ENCODE data around the gene UFC1.

UFC1 gene

GRCh38 chr1:161196111-161196510 lies 42.3 kb downstream of the UFC1 start:
- no peak for DNase-seq

- DNase-seq: peak; percentile 17 to 24
Observed at GRCh38 chr1:161196521-161197451, 43.0 kb downstream of the UFC1 start.

GRCh38 chr1:161197560-161198193 lies 43.9 kb downstream of the UFC1 start:
- no peak for DNase-seq

- DNase-seq: peak in 1 of 2 donors; percentile 68
Observed at GRCh38 chr1:161198194-161198896, 44.6 kb downstream of the UFC1 start.

GRCh38 chr1:161198897-161199431 lies 45.2 kb downstream of the UFC1 start, which contains the start of gene ADAMTS4:
TSS of gene ADAMTS4 (minus strand) at chr1:161199054. CDS start at chr1:161198627, 427 bp downstream.
- peak; percentile 83 to 87 for DNase-seq

- no peak for DNase-seq
Observed at GRCh38 chr1:161199506-161200139, 45.8 kb downstream of the UFC1 start.

GRCh38 chr1:161200421-161200991 lies 46.7 kb downstream of the UFC1 start:
- peak; percentile 81 to 91 for DNase-seq

GRCh38 chr1:161200992-161201835 lies 47.4 kb downstream of the UFC1 start:
- DNase-seq: peak; percentile 28 to 54

GRCh38 chr1:161201836-161202712 lies 48.3 kb downstream of the UFC1 start, which contains the start of gene NDUFS2:
TSS of gene NDUFS2 (plus strand) at chr1:161202367. CDS start at chr1:161202386, 19 bp downstream.
- peak; percentile 96 to 100 for DNase-seq

GRCh38 chr1:161206411-161207140 lies 52.8 kb downstream of the UFC1 start:
- no peak for DNase-seq

- no peak for DNase-seq
Observed at GRCh38 chr1:161207173-161207572, 53.4 kb downstream of the UFC1 start.

All from hippocampal formation (tissue), 2 donors.